NCI-H82 treated with DMSO at 0.1 percent for 48 hours (cell line): Measurements from ENCODE around the gene DZIP1L.

Experiments
- DNase-seq: peaks from one replicate; lab custom pipeline; 2025; ENCODE audit not compliant: unreplicated experiment; lab: John Stamatoyannopoulos, UW

DZIP1L gene

GRCh38 chr3:138036572-138036971 lies 78.8 kb downstream of the DZIP1L start:
- DNase-seq: no peak

GRCh38 chr3:138034918-138035317 lies 80.5 kb downstream of the DZIP1L start:
- no peak for DNase-seq

DNA sequence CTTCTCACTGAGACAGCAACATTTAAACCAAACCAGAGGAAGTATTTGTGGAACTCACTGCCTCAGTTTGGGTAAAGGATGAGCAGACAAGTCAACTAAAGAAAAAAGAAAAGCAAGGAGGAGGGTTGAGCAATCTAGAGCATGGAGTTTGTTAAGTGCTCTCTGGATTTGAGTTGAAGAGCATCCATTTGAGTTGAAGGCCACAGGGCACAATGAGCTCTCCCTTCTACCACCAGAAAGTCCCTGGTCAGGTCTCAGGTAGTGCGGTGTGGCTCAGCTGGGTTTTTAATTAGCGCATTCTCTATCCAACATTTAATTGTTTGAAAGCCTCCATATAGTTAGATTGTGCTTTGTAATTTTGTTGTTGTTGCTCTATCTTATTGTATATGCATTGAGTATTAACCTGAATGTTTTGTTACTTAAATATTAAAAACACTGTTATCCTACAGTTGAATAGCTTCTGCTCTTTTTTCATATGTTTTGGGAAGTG lies 82.2 kb downstream of the DZIP1L start:
- DNase-seq: no peak

DNA sequence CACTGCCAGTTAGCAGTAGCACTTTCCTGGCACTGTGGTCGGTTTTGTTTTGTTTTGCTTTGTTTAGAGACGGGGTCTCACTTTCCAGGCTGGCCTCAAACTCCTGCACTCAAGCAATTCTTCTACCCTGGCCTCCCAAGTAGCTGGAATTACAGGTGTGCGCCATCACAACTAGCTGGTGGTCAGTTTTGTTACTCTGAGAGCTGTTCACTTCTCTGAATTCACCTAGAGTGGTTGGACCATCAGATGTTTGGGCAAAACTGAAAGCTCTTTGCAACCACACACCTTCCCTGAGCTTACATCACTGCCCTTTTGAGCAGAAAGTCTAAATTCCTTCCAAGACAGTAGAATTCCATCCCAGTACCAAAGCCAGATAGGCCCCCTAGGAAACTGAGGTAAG lies 82.8 kb downstream of the DZIP1L start:
- DNase-seq: no peak

DNA sequence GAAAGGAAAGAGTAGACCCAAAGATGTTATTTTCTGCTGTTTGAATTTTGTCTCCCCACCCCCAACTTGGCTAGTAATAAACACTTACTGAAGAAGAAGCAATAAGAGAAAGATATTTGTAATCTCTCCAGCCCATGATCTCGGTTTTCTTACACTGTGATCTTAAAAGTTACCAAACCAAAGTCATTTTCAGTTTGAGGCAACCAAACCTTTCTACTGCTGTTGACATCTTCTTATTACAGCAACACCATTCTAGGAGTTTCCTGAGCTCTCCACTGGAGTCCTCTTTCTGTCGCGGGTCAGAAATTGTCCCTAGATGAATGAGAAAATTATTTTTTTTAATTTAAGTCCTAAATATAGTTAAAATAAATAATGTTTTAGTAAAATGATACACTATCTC lies 83.9 kb downstream of the DZIP1L start:
- DNase-seq: no peak

- DNase-seq: no peak
Observed at GRCh38 chr3:138030734-138031280, 84.6 kb downstream of the DZIP1L start.

- DNase-seq: no peak
Observed at GRCh38 chr3:138027821-138028220, 87.6 kb downstream of the DZIP1L start.

GRCh38 chr3:138025553-138025952 lies 89.9 kb downstream of the DZIP1L start:
- no peak for DNase-seq

DNA sequence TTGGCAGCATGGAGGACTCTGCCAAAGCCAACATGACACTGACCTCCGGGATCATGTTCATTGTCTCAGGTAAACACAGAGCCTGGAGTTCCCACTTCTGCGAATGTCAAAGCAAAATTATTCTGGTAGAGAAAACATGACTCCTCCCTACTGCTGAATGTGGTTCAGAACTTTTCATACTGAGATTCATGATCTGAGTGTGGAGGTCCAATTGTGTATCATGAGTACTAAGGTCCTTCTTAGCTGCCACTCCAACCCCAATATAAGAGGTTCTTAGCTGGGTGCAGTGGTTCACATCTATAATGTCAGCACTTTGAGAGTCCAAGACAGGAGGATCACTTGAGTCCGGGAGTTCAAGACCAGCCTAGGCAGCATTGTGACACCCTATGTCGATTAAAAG lies 91.7 kb downstream of the DZIP1L start:
- DNase-seq: no peak

DNA sequence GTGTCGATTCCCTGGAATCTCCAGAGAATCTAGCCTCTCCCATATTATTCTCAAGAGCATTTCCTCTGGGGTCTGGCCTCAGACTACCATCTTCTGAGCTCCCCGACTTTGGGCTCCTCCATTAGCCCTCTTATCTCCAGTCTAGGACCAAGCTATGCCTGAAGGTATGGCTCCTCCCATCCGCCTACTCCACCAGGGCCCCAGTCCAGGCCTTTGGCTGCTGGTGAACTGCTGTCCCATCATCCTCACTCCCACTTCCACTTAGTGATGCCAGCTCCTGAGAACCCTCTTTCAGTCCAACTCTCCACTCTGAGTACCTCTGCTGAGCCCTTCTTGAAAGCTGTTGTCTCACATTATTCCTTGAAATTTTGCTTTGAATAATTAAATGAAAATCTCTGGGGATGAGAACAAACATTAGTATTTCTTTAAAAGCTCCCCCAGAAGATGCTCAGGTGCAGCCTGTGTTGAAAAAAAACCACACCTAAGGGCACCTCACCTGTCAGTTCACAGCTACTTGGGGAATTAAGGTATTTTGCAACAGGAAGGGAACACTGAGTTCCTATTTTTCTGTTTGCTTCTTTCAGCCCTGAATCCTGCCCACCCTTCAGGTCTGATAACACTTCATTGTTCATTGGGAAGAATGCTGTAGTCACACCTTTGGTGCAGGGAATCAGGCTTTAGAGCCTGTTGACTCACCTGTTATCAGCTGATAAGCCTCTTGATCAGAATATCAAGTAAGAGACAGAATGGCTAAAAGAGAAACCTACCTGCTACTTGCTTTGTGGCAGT lies 95.9 kb downstream of the DZIP1L start:
- no peak for DNase-seq

DNA sequence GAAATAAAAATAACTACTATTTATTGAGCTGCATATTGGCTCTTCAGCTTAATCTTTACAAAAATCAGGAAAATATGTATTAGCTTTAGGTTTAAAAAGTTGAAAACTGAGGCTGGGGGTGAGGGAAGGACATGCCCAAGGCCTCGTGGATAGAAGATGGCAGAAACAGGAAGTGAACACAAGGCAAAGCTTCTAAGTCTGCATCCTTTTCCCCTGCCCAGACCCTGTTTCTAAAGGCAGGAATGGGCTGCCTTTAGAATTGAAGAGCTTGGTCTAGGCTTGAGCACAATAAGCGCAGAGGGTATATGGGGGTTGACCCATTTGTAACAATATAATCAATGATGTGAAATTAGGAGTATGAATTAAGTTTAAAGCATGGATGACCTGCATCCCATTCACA lies 99.3 kb downstream of the DZIP1L start:
- no peak for DNase-seq

GRCh38 chr3:138012526-138012925 lies 102.9 kb downstream of the DZIP1L start:
- DNase-seq: no peak
